WTC11 (cell line): ENCODE measurements around the gene RPL11.

Source experiments
- GABPB1 ChIP-seq: sonication (generic); formaldehyde crosslinking; IDR thresholded peaks from 2 replicates; pipeline ENCODE4 v1.8.1; 2023; ENCODE audit warnings: mild to moderate bottlenecking, missing genetic modification reagents
- NFYB ChIP-seq: sonication (generic); formaldehyde crosslinking; conservative IDR thresholded peaks from 2 replicates; pipeline ENCODE4 v1.8.0; 2022; ENCODE audit warnings: low read depth, missing genetic modification reagents
- NR1H2 ChIP-seq: sonication (generic); formaldehyde crosslinking; IDR thresholded peaks from 2 replicates; pipeline ENCODE4 v1.9.0; 2021; ENCODE audit warnings: mild to moderate bottlenecking, moderate library complexity, missing genetic modification reagents
- NR2C2 ChIP-seq: sonication (generic); formaldehyde crosslinking; IDR thresholded peaks from 2 replicates; pipeline ENCODE4 v1.8.0; 2022; ENCODE audit warnings: mild to moderate bottlenecking, missing genetic modification reagents
- SP1 ChIP-seq: sonication (generic); formaldehyde crosslinking; conservative IDR thresholded peaks from 2 replicates; pipeline ENCODE4 v1.8.1; 2022; ENCODE audit warnings: missing genetic modification reagents
- ZNF232 ChIP-seq: sonication (generic); formaldehyde crosslinking; IDR thresholded peaks from 2 replicates; pipeline ENCODE4 v1.8.0; 2022; ENCODE audit warnings: mild to moderate bottlenecking, missing genetic modification reagents
- ZNF317 ChIP-seq: sonication (generic); formaldehyde crosslinking; IDR thresholded peaks from 2 replicates; pipeline ENCODE4 v1.8.1; 2023; ENCODE audit warnings: low read depth, mild to moderate bottlenecking, moderate library complexity, missing genetic modification reagents, borderline replicate concordance
- TF ChIP-seq, protein P1 (sequence below): fragments of 200-600 bp; IDR thresholded peaks from 2 replicates; pipeline ENCODE4 v1.8.0; 2022; ENCODE audit warnings: antibody characterized with exemption
- TF ChIP-seq, protein P2 (sequence below): sonication (generic); formaldehyde crosslinking; conservative IDR thresholded peaks from 2 replicates; pipeline ENCODE4 v1.8.1; 2022; ENCODE audit warnings: mild to moderate bottlenecking, missing genetic modification reagents
- TF ChIP-seq, protein P3 (sequence below): sonication (generic); formaldehyde crosslinking; IDR thresholded peaks from 2 replicates; pipeline ENCODE4 v1.8.0; 2022; ENCODE audit warnings: mild to moderate bottlenecking, missing genetic modification reagents
- TF ChIP-seq, protein P4 (sequence below): sonication (generic); formaldehyde crosslinking; IDR thresholded peaks from 2 replicates; pipeline ENCODE4 v1.8.1; 2022; ENCODE audit warnings: mild to moderate bottlenecking, moderate library complexity, missing genetic modification reagents
- TF ChIP-seq, protein P5 (sequence below): sonication (generic); formaldehyde crosslinking; IDR thresholded peaks from 2 replicates; pipeline ENCODE4 v1.8.1; 2023; ENCODE audit warnings: mild to moderate bottlenecking, missing genetic modification reagents, moderate library complexity
- TF ChIP-seq, protein P6 (sequence below): fragments of 250-450 bp; sonication (Bioruptor Pico); IDR thresholded peaks from 2 replicates; pipeline ENCODE4 v2.1.2; 2022; ENCODE audit warnings: mild to moderate bottlenecking, moderate library complexity

DNA sequence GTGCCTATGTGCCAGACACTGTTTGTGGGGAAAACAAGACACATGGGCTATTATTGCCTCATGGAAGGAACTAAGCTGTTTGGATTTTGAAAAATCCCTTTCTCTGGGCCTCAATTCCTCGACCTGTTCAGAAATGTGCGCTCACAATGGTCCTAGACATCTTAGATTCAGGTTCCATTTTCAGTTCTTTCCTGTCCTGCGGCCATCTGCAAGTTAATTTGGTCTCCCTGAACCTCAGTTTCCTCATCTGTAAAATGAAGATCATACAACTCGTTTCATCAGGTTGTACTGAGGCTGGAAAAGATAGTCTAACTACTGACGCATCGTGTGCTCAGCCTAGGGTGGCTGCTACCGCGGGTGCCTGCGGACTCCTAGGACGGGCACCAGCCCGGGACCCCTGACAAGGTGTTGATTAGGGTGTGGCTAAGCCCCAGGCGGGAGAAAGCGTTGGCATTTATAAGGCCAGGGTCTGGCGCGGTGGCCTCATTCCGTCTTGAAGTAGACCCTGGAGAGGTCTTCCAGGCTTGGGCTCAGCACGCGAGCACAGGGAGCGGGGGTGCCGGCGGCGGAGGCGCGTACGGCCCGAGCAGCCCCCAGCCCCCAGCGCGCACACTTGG lies 51.2 kb downstream of the RPL11 start:
- TF ChIP-seq NFYB (CRISPR knock-in tag) (no peak), NR2C2 (CRISPR knock-in tag) (no peak), ZNF232 (CRISPR knock-in tag) (no peak), NR1H2 (no peak), GABPB1 (CRISPR knock-in tag) (no peak), SP1 (no peak), ZNF317 (CRISPR knock-in tag) (no peak)
- TF ChIP-seq, protein P1, sequence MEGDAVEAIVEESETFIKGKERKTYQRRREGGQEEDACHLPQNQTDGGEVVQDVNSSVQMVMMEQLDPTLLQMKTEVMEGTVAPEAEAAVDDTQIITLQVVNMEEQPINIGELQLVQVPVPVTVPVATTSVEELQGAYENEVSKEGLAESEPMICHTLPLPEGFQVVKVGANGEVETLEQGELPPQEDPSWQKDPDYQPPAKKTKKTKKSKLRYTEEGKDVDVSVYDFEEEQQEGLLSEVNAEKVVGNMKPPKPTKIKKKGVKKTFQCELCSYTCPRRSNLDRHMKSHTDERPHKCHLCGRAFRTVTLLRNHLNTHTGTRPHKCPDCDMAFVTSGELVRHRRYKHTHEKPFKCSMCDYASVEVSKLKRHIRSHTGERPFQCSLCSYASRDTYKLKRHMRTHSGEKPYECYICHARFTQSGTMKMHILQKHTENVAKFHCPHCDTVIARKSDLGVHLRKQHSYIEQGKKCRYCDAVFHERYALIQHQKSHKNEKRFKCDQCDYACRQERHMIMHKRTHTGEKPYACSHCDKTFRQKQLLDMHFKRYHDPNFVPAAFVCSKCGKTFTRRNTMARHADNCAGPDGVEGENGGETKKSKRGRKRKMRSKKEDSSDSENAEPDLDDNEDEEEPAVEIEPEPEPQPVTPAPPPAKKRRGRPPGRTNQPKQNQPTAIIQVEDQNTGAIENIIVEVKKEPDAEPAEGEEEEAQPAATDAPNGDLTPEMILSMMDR, result no peak
- TF ChIP-seq, protein P2, sequence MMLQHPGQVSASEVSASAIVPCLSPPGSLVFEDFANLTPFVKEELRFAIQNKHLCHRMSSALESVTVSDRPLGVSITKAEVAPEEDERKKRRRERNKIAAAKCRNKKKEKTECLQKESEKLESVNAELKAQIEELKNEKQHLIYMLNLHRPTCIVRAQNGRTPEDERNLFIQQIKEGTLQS (CRISPR knock-in tag), result no peak
- TF ChIP-seq, protein P3, sequence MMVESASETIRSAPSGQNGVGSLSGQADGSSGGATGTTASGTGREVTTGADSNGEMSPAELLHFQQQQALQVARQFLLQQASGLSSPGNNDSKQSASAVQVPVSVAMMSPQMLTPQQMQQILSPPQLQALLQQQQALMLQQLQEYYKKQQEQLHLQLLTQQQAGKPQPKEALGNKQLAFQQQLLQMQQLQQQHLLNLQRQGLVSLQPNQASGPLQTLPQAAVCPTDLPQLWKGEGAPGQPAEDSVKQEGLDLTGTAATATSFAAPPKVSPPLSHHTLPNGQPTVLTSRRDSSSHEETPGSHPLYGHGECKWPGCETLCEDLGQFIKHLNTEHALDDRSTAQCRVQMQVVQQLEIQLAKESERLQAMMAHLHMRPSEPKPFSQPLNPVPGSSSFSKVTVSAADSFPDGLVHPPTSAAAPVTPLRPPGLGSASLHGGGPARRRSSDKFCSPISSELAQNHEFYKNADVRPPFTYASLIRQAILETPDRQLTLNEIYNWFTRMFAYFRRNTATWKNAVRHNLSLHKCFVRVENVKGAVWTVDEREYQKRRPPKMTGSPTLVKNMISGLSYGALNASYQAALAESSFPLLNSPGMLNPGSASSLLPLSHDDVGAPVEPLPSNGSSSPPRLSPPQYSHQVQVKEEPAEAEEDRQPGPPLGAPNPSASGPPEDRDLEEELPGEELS (CRISPR knock-in tag), result no peak
- TF ChIP-seq, protein P4, sequence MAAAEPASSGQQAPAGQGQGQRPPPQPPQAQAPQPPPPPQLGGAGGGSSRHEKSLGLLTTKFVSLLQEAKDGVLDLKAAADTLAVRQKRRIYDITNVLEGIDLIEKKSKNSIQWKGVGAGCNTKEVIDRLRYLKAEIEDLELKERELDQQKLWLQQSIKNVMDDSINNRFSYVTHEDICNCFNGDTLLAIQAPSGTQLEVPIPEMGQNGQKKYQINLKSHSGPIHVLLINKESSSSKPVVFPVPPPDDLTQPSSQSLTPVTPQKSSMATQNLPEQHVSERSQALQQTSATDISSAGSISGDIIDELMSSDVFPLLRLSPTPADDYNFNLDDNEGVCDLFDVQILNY, result no peak
- TF ChIP-seq, protein P5, sequence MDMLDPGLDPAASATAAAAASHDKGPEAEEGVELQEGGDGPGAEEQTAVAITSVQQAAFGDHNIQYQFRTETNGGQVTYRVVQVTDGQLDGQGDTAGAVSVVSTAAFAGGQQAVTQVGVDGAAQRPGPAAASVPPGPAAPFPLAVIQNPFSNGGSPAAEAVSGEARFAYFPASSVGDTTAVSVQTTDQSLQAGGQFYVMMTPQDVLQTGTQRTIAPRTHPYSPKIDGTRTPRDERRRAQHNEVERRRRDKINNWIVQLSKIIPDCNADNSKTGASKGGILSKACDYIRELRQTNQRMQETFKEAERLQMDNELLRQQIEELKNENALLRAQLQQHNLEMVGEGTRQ, result no peak
- TF ChIP-seq, protein P6, sequence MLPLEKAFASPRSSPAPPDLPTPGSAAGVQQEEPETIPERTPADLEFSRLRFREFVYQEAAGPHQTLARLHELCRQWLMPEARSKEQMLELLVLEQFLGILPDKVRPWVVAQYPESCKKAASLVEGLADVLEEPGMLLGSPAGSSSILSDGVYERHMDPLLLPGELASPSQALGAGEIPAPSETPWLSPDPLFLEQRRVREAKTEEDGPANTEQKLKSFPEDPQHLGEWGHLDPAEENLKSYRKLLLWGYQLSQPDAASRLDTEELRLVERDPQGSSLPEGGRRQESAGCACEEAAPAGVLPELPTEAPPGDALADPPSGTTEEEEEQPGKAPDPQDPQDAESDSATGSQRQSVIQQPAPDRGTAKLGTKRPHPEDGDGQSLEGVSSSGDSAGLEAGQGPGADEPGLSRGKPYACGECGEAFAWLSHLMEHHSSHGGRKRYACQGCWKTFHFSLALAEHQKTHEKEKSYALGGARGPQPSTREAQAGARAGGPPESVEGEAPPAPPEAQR (CRISPR knock-in tag), result no peak
